GM19395 (cell line): ENCODE measurements around the gene ANXA6.
A peak's percentile ranks its signal among the peaks of the same experiment; 100 is the strongest.

Source experiments
- ATAC-seq: cut with Tn5 transposase; IDR thresholded peaks from one replicate; pipeline ENCODE4 v1.9.1; 2021; ENCODE audit warnings: mild to moderate bottlenecking, moderate library complexity; ENCODE audit not compliant: unreplicated experiment

Gene ANXA6

GRCh38 chr5:151106509-151106908 lies 51.1 kb downstream of the ANXA6 start:
- no peak for ATAC-seq

- ATAC-seq, result no peak
These were observed 51.5 kb downstream of the ANXA6 start for GRCh38 chr5:151106043-151106442.

- ATAC-seq, result no peak
These were observed 52.0 kb downstream of the ANXA6 start for GRCh38 chr5:151105561-151105960.

GRCh38 chr5:151104795-151105194 lies 52.8 kb downstream of the ANXA6 start:
- ATAC-seq, result no peak

GRCh38 chr5:151101746-151102145 lies 55.8 kb downstream of the ANXA6 start:
- no peak for ATAC-seq

GRCh38 chr5:151101151-151101550 lies 56.4 kb downstream of the ANXA6 start:
- ATAC-seq, result no peak

GRCh38 chr5:151100681-151101080 lies 56.9 kb downstream of the ANXA6 start:
- ATAC-seq, result no peak

GRCh38 chr5:151098768-151099121 lies 58.8 kb downstream of the ANXA6 start:
- no peak for ATAC-seq

GRCh38 chr5:151097820-151098767 lies 59.5 kb downstream of the ANXA6 start:
- ATAC-seq, result peak; percentile 64

GRCh38 chr5:151097061-151097460 lies 60.5 kb downstream of the ANXA6 start:
- ATAC-seq, result no peak

- ATAC-seq, result no peak
These were observed 61.6 kb downstream of the ANXA6 start for GRCh38 chr5:151096001-151096373.

- no peak for ATAC-seq
These were observed 62.1 kb downstream of the ANXA6 start for GRCh38 chr5:151095341-151096000.

GRCh38 chr5:151094852-151095245 lies 62.7 kb downstream of the ANXA6 start:
- no peak for ATAC-seq

- ATAC-seq, result peak; percentile 76
These were observed 63.3 kb downstream of the ANXA6 start for GRCh38 chr5:151094030-151094851.

- ATAC-seq, result peak; percentile 16
These were observed 64.1 kb downstream of the ANXA6 start for GRCh38 chr5:151093476-151093889.

GRCh38 chr5:151092762-151093161 lies 64.8 kb downstream of the ANXA6 start:
- no peak for ATAC-seq

- ATAC-seq, result no peak
These were observed 67.9 kb downstream of the ANXA6 start for GRCh38 chr5:151089726-151090125.

- no peak for ATAC-seq
These were observed 68.6 kb downstream of the ANXA6 start for GRCh38 chr5:151088986-151089385.

- no peak for ATAC-seq
These were observed 70.1 kb downstream of the ANXA6 start for GRCh38 chr5:151087486-151087885.

- ATAC-seq, result peak; percentile 79
These were observed 70.6 kb downstream of the ANXA6 start for GRCh38 chr5:151086905-151087360.

GRCh38 chr5:151086192-151086869 lies 71.2 kb downstream of the ANXA6 start:
- peak; percentile 23 for ATAC-seq
